Brain pericyte (primary cell): Measurements from ENCODE around the gene CCDC127.
"Not testable (repeated sequence)": the region's sequence is repeated elsewhere in the genome, so short reads cannot be mapped to it uniquely, and the experiment has no call there.

Source experiments
- DNase-seq: peaks from one replicate; pipeline ENCODE4 v3.0.0-alpha.2; 2012; ENCODE audit warnings: low read depth, low spot score

CCDC127 gene

DNA sequence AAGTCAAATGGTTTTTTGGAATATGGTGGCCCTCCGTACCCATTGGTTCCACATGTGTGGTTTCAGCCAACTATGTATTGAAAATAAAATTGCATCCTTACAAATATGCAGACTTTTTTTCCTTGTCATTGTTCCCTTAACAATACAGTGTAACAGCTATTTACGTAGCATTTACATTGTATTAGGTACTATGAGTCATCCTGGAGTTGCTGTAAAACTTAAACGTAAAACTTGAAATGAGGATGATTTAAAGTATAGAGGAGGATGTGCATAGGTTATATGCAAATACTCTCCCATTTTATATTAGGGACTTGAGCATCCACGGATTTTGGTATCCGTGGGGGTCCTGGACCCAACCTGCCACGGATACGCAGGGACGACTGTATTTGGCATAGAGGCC lies 16.5 kb upstream of the CCDC127 start:
- no peak for DNase-seq

DNA sequence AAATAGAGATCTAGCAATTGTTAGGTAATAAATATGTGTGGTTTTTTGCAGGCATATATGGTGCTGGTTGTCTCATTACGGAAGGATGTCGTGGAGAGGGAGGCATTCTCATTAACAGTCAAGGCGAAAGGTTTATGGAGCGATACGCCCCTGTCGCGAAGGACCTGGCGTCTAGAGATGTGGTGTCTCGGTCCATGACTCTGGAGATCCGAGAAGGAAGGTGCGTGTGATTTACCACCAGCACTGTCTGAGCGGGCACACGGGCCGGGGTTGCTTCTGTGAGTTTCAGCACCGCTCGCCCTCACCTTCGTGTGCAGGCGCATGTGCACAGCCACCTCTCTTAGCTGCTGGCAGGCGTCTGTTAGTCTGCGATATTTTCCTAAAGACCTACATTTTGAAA lies 15.5 kb upstream of the CCDC127 start:
- not testable (repeated sequence) for DNase-seq

- DNase-seq = no peak
Observed at GRCh38 chr5:231661-232060, 13.7 kb upstream of the CCDC127 start.

DNA sequence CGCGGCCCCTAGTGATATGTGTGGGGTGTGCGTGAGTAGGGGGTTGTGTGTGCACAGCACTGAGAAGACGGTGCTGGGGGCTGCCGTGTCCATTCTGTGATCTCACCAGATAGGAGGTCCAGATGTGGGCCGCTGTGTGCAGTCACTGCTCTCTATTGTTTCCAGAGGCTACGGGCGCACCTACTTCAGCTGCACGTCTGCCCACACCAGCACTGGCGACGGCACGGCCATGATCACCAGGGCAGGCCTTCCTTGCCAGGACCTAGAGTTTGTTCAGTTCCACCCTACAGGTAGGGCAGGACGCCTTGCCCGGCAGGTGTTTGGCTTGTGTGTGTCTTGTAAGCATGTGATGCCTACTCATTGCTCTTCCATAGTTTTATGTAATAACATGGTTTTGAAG lies 12.8 kb upstream of the CCDC127 start:
- DNase-seq = no peak

GRCh38 chr5:228886-229285 lies 10.9 kb upstream of the CCDC127 start:
- no peak for DNase-seq

- DNase-seq = not testable (repeated sequence)
Observed at GRCh38 chr5:227375-227774, 9.4 kb upstream of the CCDC127 start.

- DNase-seq = no peak
Observed at GRCh38 chr5:225334-225733, 7.4 kb upstream of the CCDC127 start.

- no peak for DNase-seq
Observed at GRCh38 chr5:223791-224190, 5.8 kb upstream of the CCDC127 start.

GRCh38 chr5:222951-223715 lies 5.2 kb upstream of the CCDC127 start:
- DNase-seq = not testable (repeated sequence)

DNA sequence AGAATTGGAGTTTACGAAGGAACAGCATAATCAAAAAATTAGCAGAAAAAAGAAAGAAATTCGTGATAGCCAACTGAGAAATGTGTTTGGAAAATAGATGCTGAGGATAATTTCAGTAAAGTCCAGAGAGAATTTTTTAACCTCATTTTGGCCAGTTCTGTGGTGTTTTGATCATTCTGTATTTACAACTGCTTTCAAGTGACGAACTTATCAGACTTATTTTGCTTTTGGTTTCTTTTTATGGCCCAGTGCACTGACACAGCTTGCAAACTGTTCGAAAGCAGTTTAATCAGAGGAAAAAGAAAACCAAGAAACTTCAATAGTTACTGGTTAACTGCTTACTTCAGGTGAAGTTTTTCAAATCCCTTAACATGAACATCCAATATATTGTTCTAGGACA lies 2.0 kb upstream of the CCDC127 start:
- no peak for DNase-seq

- DNase-seq = no peak
Observed at GRCh38 chr5:219460-219863, 1.5 kb upstream of the CCDC127 start.

- no peak for DNase-seq
Observed at GRCh38 chr5:218457-219291, 721 bp upstream of the CCDC127 start.

- not testable (repeated sequence) for DNase-seq
Observed at GRCh38 chr5:216076-216475, 1.9 kb downstream of the CCDC127 start.

DNA sequence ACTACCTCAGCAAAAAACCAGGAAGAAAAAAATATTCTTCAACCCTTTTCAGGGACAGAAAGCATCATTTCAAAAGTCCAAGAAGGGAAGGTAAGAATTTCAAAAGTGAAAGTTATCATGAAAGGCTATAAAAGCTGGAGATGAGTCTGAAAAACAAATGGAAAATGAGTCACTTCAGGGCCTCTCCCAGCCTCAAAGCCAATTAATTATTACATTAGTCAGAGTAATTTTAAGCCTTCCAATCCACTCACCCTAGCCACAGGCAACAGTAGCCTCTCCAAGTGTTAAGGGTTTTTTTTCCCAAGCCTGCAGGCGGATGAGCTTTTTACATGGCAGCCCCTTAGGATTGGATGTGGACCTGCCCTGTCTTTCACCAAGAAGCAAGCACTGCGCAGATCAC lies 2.7 kb downstream of the CCDC127 start:
- not testable (repeated sequence) for DNase-seq

DNA sequence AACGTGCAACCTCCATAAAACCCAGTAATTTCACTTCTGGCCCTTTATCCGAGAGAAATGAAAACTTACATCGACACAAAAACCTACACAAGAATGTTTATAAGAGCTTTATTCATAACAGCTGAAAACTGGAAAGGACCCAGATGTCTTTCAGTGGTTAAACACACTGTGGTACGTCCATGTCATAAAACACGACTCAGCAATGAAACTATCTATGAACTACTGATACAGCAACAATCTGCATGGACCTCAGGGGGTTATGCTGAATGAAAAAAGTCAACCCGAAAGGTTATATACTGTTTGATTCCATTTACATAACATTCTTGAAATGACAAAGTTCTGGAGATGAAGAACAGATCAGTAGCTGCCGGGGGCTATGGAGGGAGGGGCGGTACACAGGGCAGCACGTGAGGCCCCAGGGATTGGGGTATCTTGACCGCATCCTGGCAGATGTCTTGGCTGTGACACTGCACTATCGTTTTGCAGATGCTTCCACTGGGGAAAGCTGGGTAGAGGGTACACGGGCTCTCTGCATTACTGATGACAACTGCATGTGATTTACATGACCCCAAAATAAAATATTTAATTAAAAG lies 4.1 kb downstream of the CCDC127 start:
- DNase-seq = no peak

DNA sequence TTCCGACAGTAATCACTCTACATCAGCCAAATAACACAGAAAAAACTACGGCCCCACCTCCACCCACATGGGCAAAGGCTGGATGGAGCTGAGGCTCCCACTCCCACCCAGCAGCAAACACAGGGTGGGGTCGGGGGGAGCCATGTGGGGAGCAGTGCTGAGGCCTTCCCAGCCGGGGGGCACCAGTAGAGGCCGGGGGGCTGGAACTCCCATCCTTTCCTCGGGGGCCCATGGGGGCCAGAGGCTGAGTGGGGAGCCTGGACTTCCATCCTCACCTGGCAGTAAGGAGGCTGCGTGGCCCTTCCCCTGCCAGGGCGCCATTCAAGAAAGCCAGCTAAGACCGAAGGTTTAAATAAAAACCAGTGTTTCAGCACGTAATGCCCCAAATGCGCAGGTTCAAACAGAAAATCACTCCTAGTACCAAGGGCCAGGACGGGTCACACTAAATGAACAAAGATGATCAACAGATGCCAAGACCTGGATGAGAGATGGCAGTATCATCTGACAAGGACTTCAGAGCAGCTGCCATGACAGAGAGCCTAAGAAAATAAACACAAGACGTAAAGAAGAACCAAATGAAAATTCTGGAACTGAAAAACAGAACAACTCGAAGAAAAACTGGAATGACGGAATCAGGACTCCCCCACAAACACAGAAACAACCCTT lies 9.4 kb downstream of the CCDC127 start:
- no peak for DNase-seq

GRCh38 chr5:207599-207998 lies 10.4 kb downstream of the CCDC127 start:
- DNase-seq = no peak

DNA sequence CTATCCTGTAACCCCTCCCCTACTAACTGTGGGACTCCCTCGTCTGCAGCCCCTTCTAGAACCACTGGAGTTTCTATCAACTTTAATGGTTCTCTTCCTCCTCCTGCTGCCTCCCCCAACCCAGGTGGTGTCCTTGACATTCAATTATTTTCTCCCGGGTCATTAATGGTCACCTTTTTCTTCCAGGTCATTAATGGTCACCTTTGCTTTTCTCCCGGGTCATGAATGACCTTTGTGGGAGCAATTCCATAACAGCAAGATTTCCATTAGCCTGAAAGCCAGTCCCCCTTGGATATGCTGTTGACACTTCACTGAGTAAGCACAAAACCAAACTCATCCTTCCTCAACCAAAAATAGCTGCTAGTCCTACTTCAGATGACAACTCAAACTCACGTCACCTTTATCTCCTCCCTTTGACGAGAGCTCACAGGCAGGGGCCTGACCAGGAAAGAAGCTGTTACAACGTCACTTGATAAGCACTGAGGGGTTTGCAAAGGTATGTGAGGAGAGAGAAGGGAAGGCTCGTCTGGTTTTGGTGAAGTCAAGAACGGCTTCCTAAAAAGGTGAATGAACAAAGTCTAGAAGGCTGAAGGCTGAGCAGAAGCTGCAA lies 10.9 kb downstream of the CCDC127 start:
- no peak for DNase-seq

- no peak for DNase-seq
Observed at GRCh38 chr5:206406-206805, 11.5 kb downstream of the CCDC127 start.

- DNase-seq = no peak
Observed at GRCh38 chr5:204966-205670, 12.8 kb downstream of the CCDC127 start.

GRCh38 chr5:204462-204861 lies 13.5 kb downstream of the CCDC127 start:
- DNase-seq = no peak
